Ureter (tissue), 1 donor: ENCODE data around the gene CAMKV. TPM values are rescaled to one million over a fixed set of nuclear protein-coding genes. Genes with fewer than 3 reads are reported as not detected.
A peak's percentile ranks its signal among the peaks of the same experiment; 100 is the strongest.
"Not testable (repeated sequence)": the region's sequence is repeated elsewhere in the genome, so short reads cannot be mapped to it uniquely, and the experiment has no call there.

ENCODE experiments used
- DNase-seq: peaks from one replicate; pipeline ENCODE4 v3.0.0-alpha.2; 2020; ENCODE audit warnings: low spot score
- total RNA-seq: library from RNA; stranded (reverse); gene quantifications from one replicate; pipeline ENCODE4 v1.2.4, GENCODE V29; 2023
- donor health status: DM: yes; HTN: yes; CAD: no.

The CAMKV gene, protein sequence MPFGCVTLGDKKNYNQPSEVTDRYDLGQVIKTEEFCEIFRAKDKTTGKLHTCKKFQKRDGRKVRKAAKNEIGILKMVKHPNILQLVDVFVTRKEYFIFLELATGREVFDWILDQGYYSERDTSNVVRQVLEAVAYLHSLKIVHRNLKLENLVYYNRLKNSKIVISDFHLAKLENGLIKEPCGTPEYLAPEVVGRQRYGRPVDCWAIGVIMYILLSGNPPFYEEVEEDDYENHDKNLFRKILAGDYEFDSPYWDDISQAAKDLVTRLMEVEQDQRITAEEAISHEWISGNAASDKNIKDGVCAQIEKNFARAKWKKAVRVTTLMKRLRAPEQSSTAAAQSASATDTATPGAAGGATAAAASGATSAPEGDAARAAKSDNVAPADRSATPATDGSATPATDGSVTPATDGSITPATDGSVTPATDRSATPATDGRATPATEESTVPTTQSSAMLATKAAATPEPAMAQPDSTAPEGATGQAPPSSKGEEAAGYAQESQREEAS
- total RNA-seq = not detected

DNA sequence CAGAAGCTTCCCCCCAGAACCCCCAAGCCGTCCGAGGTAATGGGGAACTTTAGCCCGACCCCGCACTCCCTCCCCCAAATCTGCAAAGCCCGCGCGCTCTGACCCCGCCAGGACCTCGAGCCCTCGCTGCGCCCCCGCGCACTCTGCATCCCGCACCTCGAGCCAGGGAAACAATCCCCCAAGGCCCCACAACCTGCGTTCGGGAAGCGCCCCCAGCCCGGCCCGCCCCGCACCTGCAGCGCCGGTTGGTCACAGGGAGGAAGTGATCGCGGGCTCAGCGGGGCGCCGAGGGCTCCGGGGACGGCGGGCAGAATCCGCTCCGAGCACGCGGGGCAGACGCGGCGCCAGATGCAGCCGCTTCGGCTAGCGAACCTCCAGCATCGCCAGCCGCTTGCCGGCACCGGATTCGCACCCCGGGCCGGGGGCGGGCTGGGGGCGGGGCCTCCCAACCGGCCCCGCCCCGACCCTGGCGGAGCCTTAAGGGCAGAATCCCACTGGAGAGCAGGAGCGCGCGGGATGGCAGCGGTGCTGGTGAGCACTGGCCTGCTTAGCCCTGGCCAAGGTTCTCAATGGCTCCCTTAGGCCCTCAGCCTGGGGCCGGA lies at the start of gene CAMKV:
TSS of gene CAMKV (minus strand) at position 382 of the 602 bp plus-strand sequence. CDS start 7,518 bp downstream, outside the sequence.
- DNase-seq = no peak

DNA sequence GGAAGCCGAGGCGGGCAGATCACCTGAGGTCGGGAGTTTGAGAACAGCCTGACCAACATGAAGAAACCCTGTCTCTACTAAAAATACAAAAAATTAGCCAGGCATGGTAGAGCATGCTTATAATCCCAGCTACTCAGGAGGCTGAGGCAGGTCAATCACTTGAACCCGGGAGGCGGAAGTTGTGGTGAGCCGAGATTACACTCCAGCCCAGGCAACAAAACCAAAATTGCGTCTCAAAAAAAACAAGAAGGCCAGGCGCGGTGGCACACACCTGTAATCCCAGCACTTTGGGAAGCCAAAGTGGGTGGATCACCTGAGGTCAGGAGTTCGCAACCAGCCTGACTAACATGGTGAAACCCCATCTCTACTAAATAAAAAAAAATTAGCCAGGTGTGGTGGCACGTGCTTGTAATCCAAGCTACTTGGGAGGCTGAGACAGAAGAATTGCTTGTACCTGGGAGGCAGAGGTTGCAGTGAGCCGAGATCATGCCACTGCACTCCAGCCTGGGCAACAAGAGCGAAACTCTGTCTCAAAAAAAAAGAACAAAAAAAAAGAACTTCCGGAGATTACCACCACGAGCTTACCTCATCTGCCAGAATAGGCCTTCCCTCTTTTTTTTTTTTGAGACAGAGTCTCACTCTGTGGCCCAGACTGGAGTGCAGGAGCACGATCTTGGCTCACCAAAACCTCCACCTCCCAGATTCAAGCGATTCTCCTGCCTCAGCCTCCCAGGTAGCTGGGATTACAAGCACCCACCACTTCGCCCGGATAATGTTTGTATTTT lies 48.3 kb upstream of the CAMKV start:
- DNase-seq = not testable (repeated sequence)

GRCh38 chr3:49916686-49917085 lies 47.0 kb upstream of the CAMKV start:
- no peak for DNase-seq

- no peak for DNase-seq
Observed at GRCh38 chr3:49914906-49915305, 45.2 kb upstream of the CAMKV start.

DNA sequence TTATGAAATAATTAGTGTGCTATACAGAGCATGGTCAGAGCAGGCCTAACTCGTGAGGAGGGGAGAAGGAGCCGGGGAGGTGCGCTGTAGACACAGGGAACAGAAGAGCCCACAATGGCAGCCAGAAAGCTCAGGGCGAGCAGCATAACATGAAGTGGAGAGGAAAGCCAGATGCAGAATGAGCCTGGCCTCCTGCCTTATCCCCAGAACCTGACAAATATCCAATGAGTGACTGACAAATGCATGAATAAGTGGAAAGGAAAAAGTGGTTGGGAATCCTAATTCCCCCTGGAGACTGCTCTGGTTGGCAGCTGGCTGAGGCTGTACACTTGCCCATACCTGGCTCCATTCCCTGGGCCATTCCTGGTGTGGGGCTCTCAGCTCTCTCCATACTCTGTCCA lies 43.2 kb upstream of the CAMKV start:
- no peak for DNase-seq

DNA sequence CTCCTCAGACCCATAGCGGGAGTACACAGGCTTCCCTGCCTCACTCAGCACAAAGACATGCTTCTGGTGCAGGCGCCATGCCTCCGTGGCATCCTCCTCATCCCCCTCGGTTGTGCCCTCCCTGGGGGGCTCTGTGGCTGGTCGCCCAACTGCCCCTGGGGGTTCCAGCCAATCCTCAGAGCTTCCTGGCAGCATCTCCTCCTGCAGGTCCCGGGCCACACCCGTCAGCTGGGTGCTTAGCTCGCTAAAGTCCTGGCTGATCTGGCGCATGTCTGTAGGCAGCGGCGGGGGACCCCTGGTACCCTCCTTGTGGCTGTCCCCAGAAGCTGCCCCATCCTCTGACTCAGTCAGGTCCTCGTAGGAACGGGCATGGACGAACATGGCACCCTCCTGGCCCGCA lies 41.9 kb upstream of the CAMKV start:
- no peak for DNase-seq

DNA sequence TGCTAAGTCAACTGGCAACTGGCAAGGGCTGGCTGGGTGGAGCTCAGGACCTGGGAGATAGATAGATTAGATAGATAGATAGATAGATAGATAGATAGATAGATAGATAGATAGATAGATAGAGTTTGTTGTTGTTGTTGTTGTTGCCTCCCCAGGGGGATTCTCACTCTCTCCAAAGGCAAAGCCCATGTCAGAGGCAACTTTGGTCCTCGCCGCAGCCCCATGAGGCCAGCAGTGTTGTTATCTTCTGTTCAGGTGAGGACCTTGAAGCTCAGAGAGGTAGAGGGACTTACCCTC lies 41.4 kb upstream of the CAMKV start:
- DNase-seq = no peak

- no peak for DNase-seq
Observed at GRCh38 chr3:49910409-49911123, 40.9 kb upstream of the CAMKV start.

DNA sequence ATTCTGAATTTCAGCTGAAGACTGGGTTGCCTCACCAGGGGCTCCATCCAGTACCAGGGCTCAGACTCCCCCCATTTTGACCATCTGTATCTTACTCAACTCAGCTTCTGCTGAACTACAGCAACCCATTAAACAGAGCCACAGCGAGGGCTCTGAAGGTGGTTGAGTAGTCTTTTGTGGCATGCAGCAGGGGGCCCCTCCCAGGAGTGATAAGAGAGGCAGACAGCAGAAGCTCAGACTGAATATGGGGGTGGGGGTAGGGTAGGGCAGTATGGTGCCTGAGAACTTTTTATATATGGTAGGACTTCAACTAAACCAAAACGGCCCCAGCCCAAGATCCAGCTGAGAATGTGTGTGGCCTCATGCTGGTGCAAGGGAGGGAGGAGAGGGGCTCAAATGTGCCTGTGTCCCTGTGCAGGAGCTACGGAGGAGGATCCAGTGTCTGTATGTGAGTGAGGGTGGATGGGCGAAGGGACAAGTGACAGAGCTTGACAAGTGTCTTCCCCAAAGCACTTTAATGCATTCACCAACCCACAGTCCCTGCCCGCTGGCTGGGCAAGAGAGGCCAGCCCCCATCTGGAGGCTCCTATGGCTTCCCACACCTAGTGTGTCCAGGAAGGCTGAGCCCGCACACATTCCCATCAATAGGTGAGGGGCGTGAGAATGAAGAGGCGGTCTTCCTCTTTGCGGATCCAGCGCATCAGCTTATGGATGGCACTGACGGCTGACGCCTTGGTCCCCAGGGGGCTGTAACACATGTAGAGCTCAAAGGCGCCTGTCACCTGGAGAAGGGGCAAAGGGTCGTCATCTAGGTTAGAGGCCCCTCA lies 38.9 kb upstream of the CAMKV start:
- DNase-seq = no peak

DNA sequence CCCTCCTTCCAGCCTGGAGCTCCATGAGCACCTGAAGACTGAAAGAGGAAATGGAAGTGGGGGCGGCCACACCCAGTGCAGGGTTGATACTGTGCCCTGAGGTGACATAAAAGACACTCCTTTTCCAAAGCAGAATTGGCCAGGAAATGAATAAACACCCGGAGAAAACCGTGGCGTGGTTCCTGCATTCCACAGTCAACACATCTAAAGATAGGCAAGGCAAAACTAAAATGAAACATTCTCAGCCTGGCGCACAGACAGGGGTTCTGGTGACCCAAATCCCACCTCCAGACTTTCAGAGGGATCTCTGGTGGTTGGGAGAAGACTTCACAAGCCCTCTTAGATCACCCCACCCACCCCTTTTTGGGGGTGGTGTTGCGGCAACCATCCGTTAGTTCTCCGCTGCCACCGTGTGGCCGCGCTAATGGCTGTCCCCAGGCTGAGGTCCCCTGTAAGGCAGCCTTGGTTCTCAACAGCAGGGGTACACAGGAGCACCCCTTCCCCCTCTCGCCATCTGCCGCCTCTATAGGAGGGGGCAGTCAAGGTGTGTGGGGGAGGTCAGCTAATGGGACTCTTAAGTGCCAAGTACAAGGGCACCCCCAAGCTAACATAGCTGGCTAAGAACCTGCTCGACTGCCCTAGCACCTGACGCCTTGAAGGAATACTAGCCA lies 36.5 kb upstream of the CAMKV start:
- DNase-seq = peak; percentile 70

- DNase-seq = not testable (repeated sequence)
Observed at GRCh38 chr3:49904448-49904847, 34.7 kb upstream of the CAMKV start.

DNA sequence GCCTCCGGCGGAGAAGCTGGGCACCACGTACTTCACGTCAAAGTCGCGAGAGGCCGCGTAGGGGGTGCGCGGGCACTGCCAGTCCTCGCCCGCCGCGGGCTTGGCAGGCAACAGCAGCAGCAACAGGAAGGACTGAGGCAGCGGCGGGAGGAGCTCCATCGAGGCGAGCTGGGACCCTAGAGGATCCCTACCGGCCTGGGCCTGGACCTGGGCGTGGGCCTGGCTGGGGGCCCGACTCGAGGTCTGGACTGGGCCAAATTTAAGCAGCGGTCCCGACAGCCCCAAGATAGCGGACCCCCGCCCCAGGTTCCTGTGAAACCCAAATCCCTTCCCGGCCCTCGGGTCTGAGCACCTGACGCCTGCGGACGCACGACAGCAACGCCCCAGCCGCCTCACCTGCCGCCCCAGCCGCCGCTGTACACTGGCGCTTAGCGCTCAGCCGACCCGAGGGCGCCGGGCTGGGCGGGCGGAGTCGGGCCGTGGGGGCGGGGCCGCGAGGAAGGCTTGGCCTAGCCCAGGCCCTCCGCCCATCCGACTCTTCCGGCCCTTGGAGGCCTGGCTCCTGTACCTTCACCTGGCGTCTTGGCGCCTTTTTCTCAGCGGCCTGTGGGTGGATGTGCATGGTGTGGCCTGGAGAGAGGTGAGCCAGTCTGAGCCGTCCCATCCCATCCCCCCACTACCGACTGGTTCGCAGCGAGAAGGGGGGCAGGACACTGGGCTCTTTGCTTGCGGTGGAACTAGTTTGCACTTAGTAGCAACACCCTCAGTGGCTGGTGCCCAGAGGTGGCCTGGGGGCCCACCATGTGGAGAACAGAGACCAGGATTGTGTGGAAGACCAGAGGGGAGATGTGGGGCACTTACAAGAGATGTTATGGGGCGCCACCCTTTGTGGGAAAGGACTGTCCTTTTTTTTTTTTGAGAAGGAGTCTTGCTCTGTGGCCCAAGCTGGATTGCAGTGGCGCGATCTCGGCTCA lies 34.0 kb upstream of the CAMKV start, which contains the start of gene MST1R:
TSS of gene MST1R (minus strand) at position 423 of the 974 bp plus-strand sequence. CDS start at position 159, 264 bp downstream.
- DNase-seq = peak; percentile 80

GRCh38 chr3:49902511-49903345 lies 33.0 kb upstream of the CAMKV start:
- no peak for DNase-seq

GRCh38 chr3:49901366-49902339 lies 31.9 kb upstream of the CAMKV start:
- no peak for DNase-seq

DNA sequence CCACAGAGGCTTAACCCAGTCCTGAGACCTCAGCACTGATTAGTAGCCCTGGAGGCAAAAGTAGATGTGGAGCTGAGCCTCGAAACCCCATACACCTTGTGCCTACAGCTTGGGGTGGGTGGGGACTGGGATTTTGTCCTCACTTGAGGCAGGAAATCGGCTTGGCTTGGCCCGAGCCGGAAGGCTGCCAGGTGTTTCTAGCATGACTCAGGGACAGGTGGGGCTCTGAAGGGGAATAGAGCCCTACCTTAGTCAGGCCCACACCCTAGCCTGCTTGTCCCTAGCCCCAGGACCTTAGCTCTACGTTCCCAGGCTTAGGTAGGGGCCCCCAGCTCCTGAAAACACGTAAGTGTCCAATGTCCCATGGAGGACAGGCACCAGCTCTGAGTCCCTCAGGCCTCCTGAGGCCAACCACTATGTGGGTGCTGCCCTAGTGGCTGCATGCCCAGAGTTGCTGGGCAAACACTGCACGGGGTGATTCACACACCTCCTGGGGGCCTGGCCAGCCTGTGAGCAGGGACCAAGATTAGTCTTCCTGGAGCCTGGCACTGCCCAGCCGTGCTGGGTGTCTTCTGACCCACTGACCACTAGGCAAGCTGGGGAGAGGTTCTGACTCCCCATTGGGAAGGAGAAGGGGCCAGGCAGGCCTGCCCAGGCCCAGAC lies 30.9 kb upstream of the CAMKV start:
- DNase-seq = peak; percentile 88

GRCh38 chr3:49899815-49900214 lies 30.1 kb upstream of the CAMKV start:
- DNase-seq = no peak
